Ishikawa (cell line): ENCODE results near the gene CIPC.

Experiments used
- CEBPB ChIP-seq: IDR thresholded peaks from 2 replicates; pipeline ENCODE4 v1.6.1; 2012
- CREB1 ChIP-seq: IDR thresholded peaks from 2 replicates; pipeline ENCODE4 v1.6.1; 2012; ENCODE audit warnings: low read depth
- EGR1 ChIP-seq: IDR thresholded peaks from 2 replicates; pipeline ENCODE4 v1.6.1; 2012
- EP300 ChIP-seq: IDR thresholded peaks from 2 replicates; pipeline ENCODE4 v1.6.1; 2012; ENCODE audit warnings: borderline replicate concordance
- FOXM1 ChIP-seq: IDR thresholded peaks from 2 replicates; pipeline ENCODE4 v1.6.1; 2012; ENCODE audit warnings: low read depth, borderline replicate concordance
- MAX ChIP-seq: IDR thresholded peaks from 2 replicates; pipeline ENCODE4 v1.6.1; 2012
- NFIC ChIP-seq: IDR thresholded peaks from 2 replicates; pipeline ENCODE4 v1.6.1; 2012
- RAD21 ChIP-seq: IDR thresholded peaks from 2 replicates; pipeline ENCODE4 v1.6.1; 2012; ENCODE audit warnings: low read depth
- REST ChIP-seq: IDR thresholded peaks from 2 replicates; pipeline ENCODE4 v1.6.1; 2012; ENCODE audit warnings: low read depth, mild to moderate bottlenecking
- TAF1 ChIP-seq: IDR thresholded peaks from 2 replicates; pipeline ENCODE4 v1.6.1; 2012; ENCODE audit warnings: low read depth, mild to moderate bottlenecking
- TCF12 ChIP-seq: IDR thresholded peaks from 2 replicates; pipeline ENCODE4 v1.6.1; 2012; ENCODE audit warnings: low read depth
- TEAD4 ChIP-seq: IDR thresholded peaks from 2 replicates; pipeline ENCODE4 v1.6.1; 2012
- USF1 ChIP-seq: IDR thresholded peaks from 2 replicates; pipeline ENCODE4 v1.6.1; 2012
- YY1 ChIP-seq: IDR thresholded peaks from 2 replicates; pipeline ENCODE4 v1.6.1; 2012; ENCODE audit warnings: low read depth
- ZBTB7A ChIP-seq: IDR thresholded peaks from 2 replicates; pipeline ENCODE4 v1.6.1; 2012; ENCODE audit warnings: low read depth

Gene CIPC

DNA sequence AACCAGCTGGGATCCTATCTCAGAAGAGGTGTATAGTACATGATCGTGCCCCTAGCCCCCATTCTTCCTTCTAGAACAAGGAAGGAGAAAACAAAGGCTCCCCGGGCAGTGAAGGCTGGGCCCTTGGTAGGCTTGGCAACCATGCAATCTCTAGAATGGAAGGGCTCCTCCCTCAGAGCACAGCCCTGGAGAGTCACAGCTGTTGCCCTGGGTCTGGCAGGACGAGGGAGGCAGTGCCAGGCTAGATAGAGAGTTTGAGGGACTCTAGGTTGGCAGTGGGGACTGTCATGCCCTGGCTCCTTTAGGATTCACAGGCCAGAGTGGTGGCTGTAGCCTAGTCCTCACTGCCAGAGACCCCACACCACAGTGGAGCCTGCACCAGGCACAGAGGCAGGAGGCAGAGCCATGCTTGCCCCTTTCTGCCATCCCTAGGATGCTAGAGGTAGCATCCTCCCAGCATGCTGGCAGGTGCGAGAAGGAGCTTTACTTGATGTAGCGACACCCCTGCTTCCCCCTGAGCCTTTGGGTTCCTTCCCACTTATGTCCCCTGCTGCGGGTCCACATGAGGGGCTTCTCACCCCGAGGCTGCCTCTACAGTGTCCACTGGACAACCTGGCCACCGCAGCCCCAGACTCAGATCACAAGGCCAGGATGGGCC is 33.4 kb upstream of the CIPC start:
- no peak for TF ChIP-seq CREB1
- TF ChIP-seq REST: no peak
- no peak for TF ChIP-seq FOXM1
- TF ChIP-seq NFIC: no peak
- TF ChIP-seq EP300: no peak
- no peak for TF ChIP-seq MAX
- TF ChIP-seq TEAD4: no peak
- TF ChIP-seq EGR1: no peak
- no peak for TF ChIP-seq RAD21
- no peak for TF ChIP-seq TCF12
- TF ChIP-seq USF1: no peak
- TF ChIP-seq CEBPB: no peak
- TF ChIP-seq TAF1: no peak
- TF ChIP-seq ZBTB7A: no peak
- TF ChIP-seq YY1: no peak

GRCh38 chr14:77065851-77066577 is 32.0 kb upstream of the CIPC start:
- TF ChIP-seq TAF1: no peak
- no peak for TF ChIP-seq RAD21
- no peak for TF ChIP-seq ZBTB7A
- no peak for TF ChIP-seq FOXM1
- TF ChIP-seq REST: no peak

GRCh38 chr14:77066578-77067172 is 31.4 kb upstream of the CIPC start:
- no peak for TF ChIP-seq ZBTB7A
- TF ChIP-seq YY1: no peak
- TF ChIP-seq REST: no peak
- TF ChIP-seq EGR1: no peak
- no peak for TF ChIP-seq NFIC
- no peak for TF ChIP-seq MAX
- no peak for TF ChIP-seq CREB1
- no peak for TF ChIP-seq EP300
- TF ChIP-seq RAD21: no peak
- TF ChIP-seq FOXM1: no peak
- TF ChIP-seq TEAD4: no peak
- TF ChIP-seq USF1: no peak
- TF ChIP-seq TCF12: no peak
- TF ChIP-seq CEBPB: no peak
- TF ChIP-seq TAF1: no peak
